ENCODE measurements around the gene RACK1. TPM values are rescaled to one million over a fixed set of nuclear protein-coding genes. Genes with fewer than 3 reads are reported as not detected.

RACK1 gene
- total and polyA plus RNA-seq, 2 of the 13 experiments (the other 11 are each of a cell fraction or from before 2014, with no cell fraction given), result 2,514 to 6,141 TPM

- TF ChIP-seq ZKSCAN5 (CRISPR knock-in tag; IDR thresholded peaks at IDR 0.05), result no peak
- TF ChIP-seq AFF4 (CRISPR knock-in tag; IDR thresholded peaks at IDR 0.05), result no peak
- peak; percentile 75; the same call in 1 of the 2 replicates for TF ChIP-seq ATF7-NPFF (CRISPR knock-in tag; IDR thresholded peaks at IDR 0.05; ENCODE audit: low read depth)
- no peak for TF ChIP-seq NFIB (CRISPR knock-in tag; IDR thresholded peaks at IDR 0.05; ENCODE audit: borderline replicate concordance)
- TF ChIP-seq MTA1 (CRISPR knock-in tag; IDR thresholded peaks at IDR 0.05; ENCODE audit: borderline replicate concordance), result 0 out of 2 replicates have a peak, but pooled peaks have one; percentile 56
- no peak for TF ChIP-seq ONECUT2 (CRISPR knock-in tag; IDR thresholded peaks at IDR 0.05)
- TF ChIP-seq EP300 (IDR thresholded peaks at IDR 0.05; ENCODE audit: low read depth in 2 of 2, low read length in 2 of 2), result 0 out of 4 replicates have a peak, but pooled peaks of 1 of the 2 experiments have one; percentile 10
- no peak for TF ChIP-seq EP300 (CRISPR knock-in tag; IDR thresholded peaks at IDR 0.05; ENCODE audit: borderline replicate concordance)
- TF ChIP-seq MAZ (IDR thresholded peaks at IDR 0.05; ENCODE audit: borderline replicate concordance, low read depth, low read length), result no peak
- TF ChIP-seq MAZ (CRISPR knock-in tag; IDR thresholded peaks at IDR 0.05; ENCODE audit: low read depth), result peak; percentile 79; the same call in 1 of the 2 replicates
- TF ChIP-seq TEF (CRISPR knock-in tag; IDR thresholded peaks at IDR 0.05), result no peak
- 0 out of 2 replicates have a peak, but pooled peaks have one; percentile 9 for TF ChIP-seq XBP1 (CRISPR knock-in tag; IDR thresholded peaks at IDR 0.05)
- no peak for TF ChIP-seq HNF4G (IDR thresholded peaks at IDR 0.05; ENCODE audit: borderline replicate concordance, low read depth, low read length)
- TF ChIP-seq HNF4G (CRISPR knock-in tag; IDR thresholded peaks at IDR 0.05; ENCODE audit: borderline replicate concordance, low read depth), result no peak; the same call in 1 of the 2 replicates
- TF ChIP-seq KDM2A (CRISPR knock-in tag; IDR thresholded peaks at IDR 0.05; ENCODE audit: borderline replicate concordance, low read depth), result peak; percentile 70; the same call in 1 of the 2 replicates
- 0 out of 2 replicates have a peak, but pooled peaks have one; percentile 13 for TF ChIP-seq NCOA2 (CRISPR knock-in tag; IDR thresholded peaks at IDR 0.05)
- TF ChIP-seq ZNF292 (CRISPR knock-in tag; IDR thresholded peaks at IDR 0.05; ENCODE audit: borderline replicate concordance, low read depth), result no peak
- no peak for TF ChIP-seq MLXIP (CRISPR knock-in tag; IDR thresholded peaks at IDR 0.05; ENCODE audit: borderline replicate concordance)
- TF ChIP-seq ZEB1 (IDR thresholded peaks at IDR 0.05; ENCODE audit: insufficient replicate concordance, low read depth), result peak; percentile 48
- TF ChIP-seq ZNF20 (CRISPR knock-in tag; IDR thresholded peaks at IDR 0.05), result no peak
These were observed 52.0 kb downstream of the RACK1 start (continued) for GRCh38 chr5:181191526-181192336.

Data from HepG2 (cell line).